ENCODE data around the gene YBX3. TPM values are rescaled to one million over a fixed set of nuclear protein-coding genes. Genes with fewer than 3 reads are reported as not detected.

YBX3 gene
- total and polyA plus RNA-seq, 4 donors: 134 to 299 (median 252) TPM

- ATAC-seq (ENCODE audit: insufficient read depth, low FRiP score): no peak
- Histone ChIP-seq H3K36me3 (ENCODE audit: control insufficient read depth in 4 of 4, insufficient read depth in 4 of 4, low read length in 4 of 4) (peaks cover 0 to 3% (median under 1%) of the 10 kb centered on the region in 4 donors), H3K9me3 (ENCODE audit: control insufficient read depth in 4 of 4, insufficient read depth in 3 of 4, low read length in 3 of 4) (no peaks in the 10 kb centered on the region), H3K4me1 (ENCODE audit: control insufficient read depth in 5 of 5, insufficient read depth in 5 of 5, low read length in 5 of 5) (no peaks in the 10 kb centered on the region), H3K4me3 (no peak overlapping the region), H3K27ac (ENCODE audit: low read depth in 1 of 2, low read length in 1 of 2) (no peak overlapping the region), H3K9ac (ENCODE audit: insufficient read depth in 1 of 2, low read length in 2 of 2) (no peak overlapping the region), H3K27me3 (ENCODE audit: control insufficient read depth in 3 of 3, insufficient read depth in 3 of 3, low read length in 2 of 3) (no peaks in the 10 kb centered on the region)
- WGBS, 2 donors: 99 to 100% methylated on average over 1 of the region's 1 CpG
- DNase-seq: no peak
- no peak for TF ChIP-seq CTCF (IDR thresholded peaks at IDR 0.05; ENCODE audit: control extremely low read depth, extremely low read depth)
Measured at GRCh38 chr12:10688042-10688441, 35.1 kb downstream of the YBX3 start.

- 1 to 2% methylated on average over 35 of the region's 35 CpGs for WGBS, 2 donors
- Histone ChIP-seq H3K4me1 (ENCODE audit: control insufficient read depth in 5 of 5, insufficient read depth in 5 of 5, low read length in 5 of 5) (peaks cover 0 to 6% (median 0%) of the 10 kb centered on the region in 5 donors), H3K4me3 (no peak within 1 kb of the TSS), H3K27me3 (ENCODE audit: control insufficient read depth in 3 of 3, insufficient read depth in 3 of 3, low read length in 2 of 3) (peaks cover 0 to 8% (median 5%) of the 10 kb centered on the region in 3 donors), H3K36me3 (ENCODE audit: control insufficient read depth in 4 of 4, insufficient read depth in 4 of 4, low read length in 4 of 4) (no peaks in the 10 kb centered on the region), H3K9me3 (ENCODE audit: control insufficient read depth in 4 of 4, insufficient read depth in 3 of 4, low read length in 3 of 4) (no peaks in the 10 kb centered on the region), H3K27ac (ENCODE audit: low read depth in 1 of 2, low read length in 1 of 2) (no peak within 1 kb of the TSS), H3K9ac (ENCODE audit: insufficient read depth in 1 of 2, low read length in 2 of 2) (no peak within 1 kb of the TSS)
- peak; percentile 68 for TF ChIP-seq CTCF (IDR thresholded peaks at IDR 0.05; ENCODE audit: control extremely low read depth, extremely low read depth)
- peak; percentile 22 to 63 (median 49) for DNase-seq
- ATAC-seq (ENCODE audit: insufficient read depth, low FRiP score): peak; percentile 84
Measured at GRCh38 chr12:10673659-10674384, 49.3 kb downstream of the YBX3 start, which contains the start of gene STYK1. Gene STYK1 (minus strand): TSS chr12:10674052. CDS start chr12:10634618, 39,434 bp downstream.

- DNase-seq (no peak), ATAC-seq (ENCODE audit: insufficient read depth, low FRiP score) (no peak)
- H3K36me3 ChIP-seq (ENCODE audit: control insufficient read depth in 4 of 4, insufficient read depth in 4 of 4, low read length in 4 of 4): no peaks in the 10 kb centered on the region
- WGBS, 2 donors: 72 to 77% methylated on average over 15 of the region's 15 CpGs
- no peak for TF ChIP-seq CTCF (IDR thresholded peaks at IDR 0.05; ENCODE audit: control extremely low read depth, extremely low read depth)
- no peak overlapping the region for H3K27ac ChIP-seq (ENCODE audit: low read depth in 1 of 2, low read length in 1 of 2)
- H3K27me3 ChIP-seq (ENCODE audit: control insufficient read depth in 3 of 3, insufficient read depth in 3 of 3, low read length in 2 of 3): peaks cover 0 to 8% (median 5%) of the 10 kb centered on the region in 3 donors
- no peaks in the 10 kb centered on the region for H3K9me3 ChIP-seq (ENCODE audit: control insufficient read depth in 4 of 4, insufficient read depth in 3 of 4, low read length in 3 of 4)
- no peak overlapping the region for H3K9ac ChIP-seq (ENCODE audit: insufficient read depth in 1 of 2, low read length in 2 of 2)
- peaks cover 0 to 6% (median 0%) of the 10 kb centered on the region in 5 donors for H3K4me1 ChIP-seq (ENCODE audit: control insufficient read depth in 5 of 5, insufficient read depth in 5 of 5, low read length in 5 of 5)
- no peak overlapping the region for H3K4me3 ChIP-seq
Measured at GRCh38 chr12:10672231-10672868, 50.8 kb downstream of the YBX3 start.
